Adrenal gland (tissue), 12 donors: Measurements from ENCODE around the gene TNRC6C. TPM values are rescaled to one million over a fixed set of nuclear protein-coding genes. Genes with fewer than 3 reads are reported as not detected.

Source experiments
- DNase-seq, 7 donors: peaks; one replicate each; pipeline ENCODE4 v3.0.0-alpha.2; 2019 to 2020
- H3K27ac ChIP-seq, 5 donors: fragments of 200-600 bp; sonication (generic) in 4 of 5; 1 replicate in 3 of 5; 2 replicates in 2 of 5; pipeline versions ENCODE4 v1.5.1 to v1.8.0; 2016 to 2020; ENCODE audit warnings: mild to moderate bottlenecking in 1 of 5
- H3K27me3 ChIP-seq: fragments of 200-600 bp; 2 replicates; pipeline ENCODE4 v1.8.0; 2021
- H3K36me3 ChIP-seq, 2 donors: fragments of 200-600 bp; replicated peaks in 1 of 2; 1 replicate in 1 of 2; 2 replicates in 1 of 2; pipeline versions ENCODE4 v1.5.1 to v1.8.0; 2018 to 2022
- H3K4me1 ChIP-seq, 2 donors: fragments of 200-600 bp; replicated peaks in 1 of 2; 1 replicate in 1 of 2; 2 replicates in 1 of 2; pipeline versions ENCODE4 v1.5.1 to v1.8.0; 2018 to 2021
- H3K4me3 ChIP-seq, 4 donors: fragments of 200-600 bp; sonication (generic) in 3 of 4; one replicate each; pipeline ENCODE4 v1.5.1; 2016 to 2018
- H3K9me3 ChIP-seq, 3 donors: fragments of 200-600 bp; sonication (generic) in 1 of 3; replicated peaks in 1 of 3; 1 replicate in 2 of 3; 2 replicates in 1 of 3; pipeline versions ENCODE4 v1.5.1 to v1.8.0; 2016 to 2021
- CTCF ChIP-seq, 6 experiments: fragments of 450-650 bp in 4 of 6; fragments of 200-600 bp in 2 of 6; sonication (generic) in 1 of 6; IDR thresholded peaks; 1 replicate in 5 of 6; 2 replicates in 1 of 6; pipeline versions ENCODE4 v1.5.1 to v1.8.0; 2016 to 2021; ENCODE audit warnings: antibody characterized with exemption in 6 of 6, mild to moderate bottlenecking in 2 of 6, moderate library complexity in 1 of 6
- POLR2A ChIP-seq, 2 donors: fragments of 450-650 bp; IDR thresholded peaks; one replicate each; pipeline ENCODE4 v1.6.1; 2017; ENCODE audit warnings: antibody characterized with exemption in 2 of 2, mild to moderate bottlenecking in 2 of 2, moderate library complexity in 1 of 2
- WGBS, 4 donors: extraction: QIAGEN DNeasy Blood & Tissue Kit in 2 of 4; methylation state at CpG; one replicate each; pipeline versions ENCODE4 v1.1.5 to v1.1.7; 2013 to 2017; 5-methylcytosine and 5-hydroxymethylcytosine counted together
- intact Hi-C, 2 donors: fragments of 100-400 bp; cut with DNase I; formaldehyde crosslinking; loops; one replicate each; pipeline versions ENCODE4 v1.14.1 to v1.15.0; 2022 to 2023
- polyA plus RNA-seq, 3 donors: library from polyadenylated mRNA; stranded (reverse); fragments of 200-250 nt in 2 of 3; fragments of 350-450 nt in 1 of 3; fragmentation: Illumina TruSeq in 1 of 3; extraction: RNeasy Lipid Tissue Mini Kit (QIAGEN cat#74804) in 1 of 3; gene quantifications; one replicate each; pipeline ENCODE4 v1.2.3, GENCODE V29; 2013 to 2014
- total RNA-seq, 9 donors: library from RNA; depleted of rRNA in 4 of 9; stranded (reverse); fragments of >200 nt in 4 of 9; fragments of 120-200 nt in 1 of 9; fragmentation: NEBNext Ultra II Directional in 1 of 9; extraction: Animal tissue kit (Norgen Biotek cat#: 25700) in 1 of 9; gene quantifications; one replicate each; pipeline versions ENCODE4 v1.1.0 to v1.2.4, GENCODE V29; 2013 to 2023
- donor health status: healthy with polysubstance abuse.
- donor health status: Bipolar disorder and iron deficiency.
- donor health status: DM: yes; HTN: yes; CAD: no.
- donor health status: DM: no; HTN: no; CAD: no.
- donor health status: DM: no; HTN: no; CAD: no.
- donor health status: DM: yes; HTN: yes; CAD: no.

Gene TNRC6C
- total and polyA plus RNA-seq, 12 donors: 2.8 to 18.7 (median 11.2) TPM

- Histone ChIP-seq H3K4me3 (no peak overlapping the region), H3K27me3 (peaks cover 21% of the 10 kb centered on the region), H3K4me1 (no peaks in the 10 kb centered on the region), H3K36me3 (no peaks in the 10 kb centered on the region), H3K27ac (no peak overlapping the region), H3K9me3 (no peaks in the 10 kb centered on the region)
- TF ChIP-seq POLR2A (IDR thresholded peaks at IDR 0.05): no peak
- DNase-seq: no peak
- intact Hi-C loops: no loop called here
- WGBS, 4 donors: 83 to 93% (median 86%) methylated on average over 7 to 11 of the region's 11 CpGs
Measured at GRCh38 chr17:77925831-77926543, 32.5 kb upstream of the TNRC6C start.

DNA sequence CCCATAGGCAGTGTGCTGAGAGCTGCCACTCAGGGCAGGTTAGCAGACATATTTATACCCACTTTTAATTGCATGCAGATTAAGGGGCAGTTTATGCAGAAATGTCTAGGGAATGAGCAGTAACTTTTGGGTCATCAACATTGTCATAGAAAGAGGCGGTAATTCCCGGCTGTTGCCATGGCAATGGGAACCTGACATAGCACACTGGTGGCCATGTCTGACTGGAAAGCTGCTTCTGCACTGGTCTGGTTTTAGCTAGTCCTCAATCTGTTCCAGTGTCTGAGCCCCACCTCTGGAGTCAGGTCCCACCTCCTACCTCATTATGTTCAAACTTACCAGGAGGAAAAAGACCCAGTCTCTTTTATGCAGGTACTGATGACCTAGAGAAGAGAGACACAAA, 31.5 kb upstream of the TNRC6C start:
- H3K27me3 ChIP-seq: peaks cover 21% of the 10 kb centered on the region
- DNase-seq: no peak
- no peaks in the 10 kb centered on the region for H3K36me3 ChIP-seq
- WGBS, 4 donors: 81 to 94% (median 86%) methylated on average over 2 of the region's 2 CpGs
- H3K4me1 ChIP-seq: no peaks in the 10 kb centered on the region
- no peaks in the 10 kb centered on the region for H3K9me3 ChIP-seq
- no peak for TF ChIP-seq CTCF (IDR thresholded peaks at IDR 0.05)
- no peak for TF ChIP-seq POLR2A (IDR thresholded peaks at IDR 0.05)
- H3K4me3 ChIP-seq: no peak overlapping the region
- H3K27ac ChIP-seq: no peak overlapping the region
- intact Hi-C loops: no loop called here

- Histone ChIP-seq H3K4me1 (no peaks in the 10 kb centered on the region), H3K27me3 (peaks cover 21% of the 10 kb centered on the region), H3K9me3 (no peaks in the 10 kb centered on the region), H3K36me3 (no peaks in the 10 kb centered on the region), H3K27ac (no peak overlapping the region), H3K4me3 (no peak overlapping the region)
- no peak for DNase-seq
- intact Hi-C loops: no loop called here
- WGBS, 4 donors: 77 to 85% (median 80%) methylated on average over 16 of the region's 16 CpGs
- no peak for TF ChIP-seq POLR2A (IDR thresholded peaks at IDR 0.05)
- no peak for TF ChIP-seq CTCF (IDR thresholded peaks at IDR 0.05)
Measured at GRCh38 chr17:77927777-77928518, 30.6 kb upstream of the TNRC6C start.

DNA sequence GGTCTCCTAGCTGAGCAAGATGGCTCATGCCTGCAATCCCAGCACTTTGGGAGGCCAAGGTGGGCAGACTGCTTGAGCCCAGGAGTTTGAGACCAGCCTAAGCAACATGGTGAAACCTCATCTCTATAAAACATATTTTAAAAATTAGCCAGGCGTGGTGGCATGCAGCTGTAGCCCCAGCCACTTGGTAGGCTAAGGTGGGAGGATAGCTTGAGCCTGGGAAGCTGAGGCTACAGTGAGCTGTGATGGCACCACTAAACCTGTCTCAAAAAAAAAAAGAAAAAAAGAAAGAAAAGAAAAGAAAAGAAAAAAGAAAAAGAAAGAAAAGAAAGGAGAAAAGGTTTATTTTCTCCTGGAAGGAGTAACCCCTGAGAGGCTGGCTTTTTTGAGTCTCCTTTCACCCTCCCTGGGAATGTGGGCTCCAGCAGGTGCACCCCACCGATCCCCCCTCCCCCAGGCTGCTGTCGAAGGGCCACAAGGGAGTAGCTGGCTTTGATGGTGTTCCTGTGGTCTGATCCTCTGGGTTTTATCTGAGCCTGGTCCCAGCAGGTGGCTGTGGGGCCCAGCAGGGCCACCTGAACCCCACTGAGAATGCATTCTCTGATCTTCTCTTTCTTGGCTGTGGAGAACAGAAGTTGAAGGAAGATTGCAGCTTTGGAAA, 29.9 kb upstream of the TNRC6C start:
- WGBS, 4 donors: 56 to 81% (median 65%) methylated on average over 3 of the region's 3 CpGs
- no peaks in the 10 kb centered on the region for H3K36me3 ChIP-seq
- no peak overlapping the region for H3K4me3 ChIP-seq
- no peak overlapping the region for H3K27ac ChIP-seq
- intact Hi-C loops: no loop called here
- H3K27me3 ChIP-seq: peaks cover 17% of the 10 kb centered on the region
- no peaks in the 10 kb centered on the region for H3K9me3 ChIP-seq
- DNase-seq: no peak
- no peak for TF ChIP-seq CTCF (IDR thresholded peaks at IDR 0.05)
- no peak for TF ChIP-seq POLR2A (IDR thresholded peaks at IDR 0.05)
- no peaks in the 10 kb centered on the region for H3K4me1 ChIP-seq
